Endothelial cell of umbilical vein (primary cell): ENCODE results near the gene PHKA2. TPM values are rescaled to one million over a fixed set of nuclear protein-coding genes. Genes with fewer than 3 reads are reported as not detected.

Source experiments
- BruUV-seq: library from RNA; stranded (reverse); fragments of 400-500 nt; replicated peaks from 2 replicates; lab custom pipeline; 2021; lab: Mats Ljungman, UMichigan
- CTCF ChIA-PET: fragments of 300-600, 350-600 bp; sonication (Branson Sonifier 250); formaldehyde crosslinking; loops from one replicate; lab custom pipeline; 2021; ENCODE audit warnings: antibody characterized with exemption, inconsistent platforms; lab: Charles Lee
- POLR2A ChIA-PET: fragments of 300-600, 350-600 bp; sonication (Branson Sonifier 250); formaldehyde crosslinking; loops from one replicate; lab custom pipeline; 2021; ENCODE audit warnings: antibody characterized with exemption, inconsistent platforms; lab: Charles Lee
- DNase-seq: peaks from one replicate; pipeline ENCODE4 v3.0.0-alpha.2; 2011; ENCODE audit warnings: low read depth, low spot score
- FAIRE-seq: peaks from 2 replicates; lab custom pipeline; 2011; peaks lifted over from hg19 to GRCh38; lab: Jason Lieb, UNC
- H2AFZ ChIP-seq: 2 replicates; pipeline ENCODE4 v1.6.0; 2012; ENCODE audit warnings: low read depth, low read length, control low read depth, inconsistent platforms
- H3K27ac ChIP-seq: 2 replicates; pipeline ENCODE4 v1.5.1; 2011; ENCODE audit warnings: low read depth, mild to moderate bottlenecking, control low read depth, low read length, moderate library complexity; ENCODE audit not compliant: insufficient read depth
- H3K27me3 ChIP-seq, 2 experiments: 2 replicates each; pipeline versions ENCODE4 v1.6.0 to v1.6.1; 2011; ENCODE audit warnings: low read length in 2 of 2, mixed read lengths in 1 of 2; ENCODE audit not compliant: control insufficient read depth in 2 of 2, insufficient read depth in 2 of 2
- H3K36me3 ChIP-seq, 2 experiments: 2 replicates in 1 of 2; 3 replicates in 1 of 2; pipeline ENCODE4 v1.5.1; 2011; ENCODE audit warnings: low read length in 2 of 2, mild to moderate bottlenecking in 1 of 2, moderate library complexity in 1 of 2; ENCODE audit not compliant: control insufficient read depth in 2 of 2, insufficient read depth in 2 of 2; ENCODE audit errors: extremely low read depth in 1 of 2
- H3K4me1 ChIP-seq: 3 replicates; pipeline ENCODE4 v1.5.1; 2011; ENCODE audit warnings: mild to moderate bottlenecking, low read length; ENCODE audit not compliant: control insufficient read depth, insufficient read depth; ENCODE audit errors: extremely low read depth
- H3K4me2 ChIP-seq: 2 replicates; pipeline ENCODE4 v1.6.1; 2011; ENCODE audit warnings: low read length, control low read depth, mixed read lengths; ENCODE audit not compliant: insufficient read depth
- H3K4me3 ChIP-seq, 3 experiments: fragments of 200-600 bp in 1 of 3; sonication (generic), shearing (Covaris generic) in 1 of 3; replicated peaks in 1 of 3; 2 replicates each; pipeline ENCODE4 v1.5.1; 2011 to 2016; ENCODE audit warnings: control low read depth in 3 of 3, low read length in 3 of 3, mild to moderate bottlenecking in 2 of 3, inconsistent platforms in 1 of 3, low read depth in 1 of 3, moderate library complexity in 1 of 3; ENCODE audit not compliant: insufficient read depth in 1 of 3
- H3K79me2 ChIP-seq: 2 replicates; pipeline ENCODE4 v1.6.0; 2012; ENCODE audit warnings: low read length, inconsistent platforms; ENCODE audit not compliant: control insufficient read depth, insufficient read depth
- H3K9ac ChIP-seq: replicated peaks from 2 replicates; pipeline ENCODE3; 2011; ENCODE audit warnings: low read length, control low read depth; ENCODE audit not compliant: insufficient read depth; ENCODE audit errors: extremely low read depth
- H3K9me1 ChIP-seq: replicated peaks from 3 replicates; pipeline ENCODE4 v1.6.0; 2011; ENCODE audit warnings: mild to moderate bottlenecking, low read length; ENCODE audit not compliant: control insufficient read depth, insufficient read depth; ENCODE audit errors: extremely low read depth
- H3K9me3 ChIP-seq: replicated peaks from 2 replicates; pipeline ENCODE4 v1.5.1; 2012; ENCODE audit warnings: low read length, inconsistent platforms; ENCODE audit not compliant: control insufficient read depth, insufficient read depth
- H4K20me1 ChIP-seq: replicated peaks from 2 replicates; pipeline ENCODE3; 2011; ENCODE audit warnings: mild to moderate bottlenecking, low read length; ENCODE audit not compliant: control insufficient read depth, insufficient read depth; ENCODE audit errors: extremely low read depth
- EZH2 ChIP-seq: IDR thresholded peaks from 2 replicates; pipeline ENCODE4 v1.6.1; 2012; ENCODE audit warnings: borderline replicate concordance, low read depth, mild to moderate bottlenecking, moderate library complexity, low read length, inconsistent platforms; ENCODE audit not compliant: severe bottlenecking
- FOS ChIP-seq: IDR thresholded peaks from 2 replicates; pipeline ENCODE4 v1.6.1; 2011; ENCODE audit warnings: mild to moderate bottlenecking, low read length, moderate library complexity, borderline replicate concordance; ENCODE audit not compliant: insufficient read depth
- GATA2 ChIP-seq: IDR thresholded peaks from 2 replicates; pipeline ENCODE4 v1.7.0; 2011; ENCODE audit warnings: low read depth, mild to moderate bottlenecking, moderate library complexity, mixed read lengths, low read length; ENCODE audit not compliant: insufficient read length, insufficient read depth
- JUN ChIP-seq: IDR thresholded peaks from 2 replicates; pipeline ENCODE4 v1.6.1; 2011; ENCODE audit warnings: borderline replicate concordance, low read depth; ENCODE audit not compliant: insufficient read length, insufficient read depth
- MYC ChIP-seq: IDR thresholded peaks from one replicate; pipeline ENCODE4 v1.6.1; 2011; ENCODE audit warnings: mild to moderate bottlenecking, low read depth, low read length
- POLR2A ChIP-seq: IDR thresholded peaks from 2 replicates; pipeline ENCODE4 v1.6.1; 2012; ENCODE audit warnings: low read depth, mild to moderate bottlenecking, control low read depth, low read length
- POLR2AphosphoS5 ChIP-seq: IDR thresholded peaks from 2 replicates; pipeline ENCODE4 v1.6.1; 2012; ENCODE audit warnings: low read depth, mild to moderate bottlenecking, control low read depth, low read length, moderate library complexity; ENCODE audit not compliant: insufficient read depth
- dilution Hi-C: fragments of 300-500 bp; cut with MboI; formaldehyde crosslinking; loops from one replicate; pipeline ENCODE4 v1.15.0; 2019; ENCODE audit warnings: low sequenced_read_pairs; ENCODE audit not compliant: extremely low pct_ligation_motif_present
- intact Hi-C: fragments of 100-400 bp; cut with micrococcal nuclease; formaldehyde crosslinking; loops from one replicate; pipeline ENCODE4 v1.10.0; 2022
- polyA plus RNA-seq, 4 experiments: library from polyadenylated mRNA; depleted of rRNA in 3 of 4; stranded (reverse) in 3 of 4; unstranded in 1 of 4; fragments of >200 nt; gene quantifications; 2 replicates each; pipeline versions ENCODE4 v1.2.1 to v1.2.3, GENCODE V29; 2011 to 2012; ENCODE audit warnings: missing spikeins in 1 of 4
- total RNA-seq: library from RNA; stranded (reverse); gene quantifications from 2 replicates; pipeline ENCODE4 v1.2.3, GENCODE V29; 2021
- TF ChIP-seq, protein P1 (sequence below), 2 donors: IDR thresholded peaks; 1 replicate in 1 of 2; 2 replicates in 1 of 2; pipeline ENCODE4 v1.5.1; 2011; ENCODE audit warnings: low read length in 2 of 2, mild to moderate bottlenecking in 2 of 2, moderate library complexity in 2 of 2, control low read depth in 1 of 2, inconsistent platforms in 1 of 2, low read depth in 1 of 2; ENCODE audit not compliant: insufficient read depth in 1 of 2; ENCODE audit errors: extremely low read depth in 1 of 2
- TF ChIP-seq, protein P2 (sequence below): IDR thresholded peaks from 2 replicates; pipeline ENCODE4 v1.6.1; 2011; ENCODE audit not compliant: insufficient read depth, insufficient read length

PHKA2 gene
- total and polyA plus RNA-seq, 2 donors (not counting 3 experiments of a cell fraction or from before 2014, with no cell fraction given), result 16.7 to 17.1 TPM

DNA sequence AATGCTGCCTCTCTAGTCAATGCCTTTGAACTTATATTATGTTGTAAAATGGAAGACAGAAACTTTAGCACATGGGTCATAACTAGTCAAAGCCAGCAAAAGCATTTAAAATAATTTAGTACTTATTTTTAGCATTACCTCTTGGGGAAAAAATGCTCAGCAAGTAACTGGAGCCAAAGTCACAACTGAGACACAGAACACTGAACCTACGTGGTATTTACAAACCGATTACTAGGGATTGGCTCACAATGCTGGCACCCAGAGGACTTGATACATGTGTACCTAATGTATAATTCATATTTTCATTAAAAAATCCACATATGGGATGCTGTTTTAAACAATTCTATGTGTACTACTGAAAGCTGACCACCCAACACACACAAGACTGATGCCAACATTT is 38.4 kb downstream of the PHKA2 start:
- no peak overlapping the region for H3K27ac ChIP-seq
- intact Hi-C loops, result no loop called here
- TF ChIP-seq EZH2 (no peak), GATA2 (no peak), JUN (no peak), POLR2AphosphoS5 (no peak)
- TF ChIP-seq, protein P1, sequence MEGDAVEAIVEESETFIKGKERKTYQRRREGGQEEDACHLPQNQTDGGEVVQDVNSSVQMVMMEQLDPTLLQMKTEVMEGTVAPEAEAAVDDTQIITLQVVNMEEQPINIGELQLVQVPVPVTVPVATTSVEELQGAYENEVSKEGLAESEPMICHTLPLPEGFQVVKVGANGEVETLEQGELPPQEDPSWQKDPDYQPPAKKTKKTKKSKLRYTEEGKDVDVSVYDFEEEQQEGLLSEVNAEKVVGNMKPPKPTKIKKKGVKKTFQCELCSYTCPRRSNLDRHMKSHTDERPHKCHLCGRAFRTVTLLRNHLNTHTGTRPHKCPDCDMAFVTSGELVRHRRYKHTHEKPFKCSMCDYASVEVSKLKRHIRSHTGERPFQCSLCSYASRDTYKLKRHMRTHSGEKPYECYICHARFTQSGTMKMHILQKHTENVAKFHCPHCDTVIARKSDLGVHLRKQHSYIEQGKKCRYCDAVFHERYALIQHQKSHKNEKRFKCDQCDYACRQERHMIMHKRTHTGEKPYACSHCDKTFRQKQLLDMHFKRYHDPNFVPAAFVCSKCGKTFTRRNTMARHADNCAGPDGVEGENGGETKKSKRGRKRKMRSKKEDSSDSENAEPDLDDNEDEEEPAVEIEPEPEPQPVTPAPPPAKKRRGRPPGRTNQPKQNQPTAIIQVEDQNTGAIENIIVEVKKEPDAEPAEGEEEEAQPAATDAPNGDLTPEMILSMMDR (IDR thresholded peaks at IDR 0.05; ENCODE audit: extremely low read depth in 1 of 2, insufficient read depth in 1 of 2, low read depth in 1 of 2, low read length in 2 of 2), result no peak
- ChIA-PET POLR2A (no interaction called here), CTCF (no interaction called here)
- no peaks in the 10 kb centered on the region for H3K79me2 ChIP-seq
- H3K4me3 ChIP-seq, result no peak overlapping the region
- no peaks in the 10 kb centered on the region for H3K4me1 ChIP-seq
- no TSS peak for BruUV-seq
- dilution Hi-C loops, result no loop called here
- H3K9me1 ChIP-seq, result no peaks in the 10 kb centered on the region
- H3K9me3 ChIP-seq, result no peaks in the 10 kb centered on the region
- H2AFZ ChIP-seq, result no peak overlapping the region
- no peaks in the 10 kb centered on the region for H3K27me3 ChIP-seq
- no peak overlapping the region for H3K4me2 ChIP-seq
- H4K20me1 ChIP-seq, result no peaks in the 10 kb centered on the region
- no peak overlapping the region for H3K9ac ChIP-seq
- DNase-seq, result no peak
- no peaks in the 10 kb centered on the region for H3K36me3 ChIP-seq
- FAIRE-seq, result no peak

DNA sequence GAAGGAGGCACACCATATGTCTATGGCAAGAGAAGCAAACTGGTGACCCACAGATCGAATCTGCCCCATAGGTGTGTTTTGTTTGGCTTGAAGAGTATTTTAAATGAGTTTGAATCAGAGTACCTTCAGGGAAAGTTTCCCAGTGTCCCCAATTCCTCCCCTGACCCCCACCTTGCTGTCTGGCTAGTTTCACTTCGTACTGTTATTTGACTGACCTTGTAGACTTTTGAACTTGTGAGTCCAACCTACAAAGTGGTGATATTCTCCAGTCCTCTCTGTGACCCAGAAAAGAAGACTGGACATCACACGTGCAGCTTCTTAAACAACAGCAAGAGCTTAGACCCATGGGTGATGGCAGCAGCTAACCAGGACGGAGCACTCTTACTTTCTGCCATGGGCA is 39.4 kb downstream of the PHKA2 start:
- intact Hi-C loops (no loop called here), dilution Hi-C loops (no loop called here)
- Histone ChIP-seq H3K9ac (no peak overlapping the region), H4K20me1 (no peaks in the 10 kb centered on the region), H3K36me3 (no peaks in the 10 kb centered on the region), H3K9me3 (no peaks in the 10 kb centered on the region), H3K4me3 (no peak overlapping the region), H3K4me1 (no peaks in the 10 kb centered on the region), H3K4me2 (no peak overlapping the region), H3K27ac (no peak overlapping the region), H3K27me3 (no peaks in the 10 kb centered on the region), H2AFZ (no peak overlapping the region), H3K9me1 (no peaks in the 10 kb centered on the region), H3K79me2 (no peaks in the 10 kb centered on the region)
- TF ChIP-seq, protein P2, sequence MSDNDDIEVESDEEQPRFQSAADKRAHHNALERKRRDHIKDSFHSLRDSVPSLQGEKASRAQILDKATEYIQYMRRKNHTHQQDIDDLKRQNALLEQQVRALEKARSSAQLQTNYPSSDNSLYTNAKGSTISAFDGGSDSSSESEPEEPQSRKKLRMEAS, result no peak
- TF ChIP-seq, protein P1 (IDR thresholded peaks at IDR 0.05; ENCODE audit: extremely low read depth in 1 of 2, insufficient read depth in 1 of 2, low read depth in 1 of 2, low read length in 2 of 2), result no peak
- TF ChIP-seq JUN (no peak), FOS (no peak), EZH2 (no peak), POLR2AphosphoS5 (no peak), MYC (no peak), POLR2A (no peak), GATA2 (no peak)
- FAIRE-seq, result no peak
- no peak for DNase-seq
- CTCF ChIA-PET, result no interaction called here
- POLR2A ChIA-PET, result no interaction called here
- no TSS peak for BruUV-seq
